Right lobe of liver (tissue), 6 donors: ENCODE results near the gene PTTG1. TPM values are rescaled to one million over a fixed set of nuclear protein-coding genes. Genes with fewer than 3 reads are reported as not detected.

Source experiments
- ATAC-seq, 4 donors: fragments of 200-7000 bp; cut with Tn5 transposase; one replicate each; pipeline ENCODE4 v1.9.1; 2020; ENCODE audit warnings: mild to moderate bottlenecking in 4 of 4, moderate library complexity in 4 of 4
- DNase-seq, 3 donors: peaks; one replicate each; pipeline ENCODE4 v3.0.0-alpha.2; 2020
- H3K27ac ChIP-seq, 3 donors: fragments of 200-600 bp; one replicate each; pipeline ENCODE4 v1.8.0; 2022
- H3K27me3 ChIP-seq, 2 donors: fragments of 200-600 bp; one replicate each; pipeline ENCODE4 v1.8.0; 2022
- H3K36me3 ChIP-seq, 4 donors: fragments of 200-600 bp; sonication (generic) in 1 of 4; one replicate each; pipeline versions ENCODE4 v1.5.1 to v1.8.0; 2017 to 2022; ENCODE audit warnings: control low read depth in 1 of 4
- H3K4me1 ChIP-seq, 4 donors: fragments of 200-600 bp; sonication (generic) in 1 of 4; one replicate each; pipeline versions ENCODE4 v1.5.1 to v1.8.0; 2017 to 2022; ENCODE audit warnings: control low read depth in 1 of 4
- H3K4me3 ChIP-seq, 3 donors: fragments of 200-600 bp; one replicate each; pipeline ENCODE4 v1.8.0; 2022
- H3K9me3 ChIP-seq, 4 donors: fragments of 200-600 bp; sonication (generic) in 1 of 4; one replicate each; pipeline versions ENCODE4 v1.5.1 to v1.8.0; 2017 to 2022; ENCODE audit warnings: control low read depth in 1 of 4
- CTCF ChIP-seq, 4 donors: fragments of 200-600 bp in 3 of 4; fragments of 450-650 bp in 1 of 4; IDR thresholded peaks; one replicate each; pipeline versions ENCODE4 v1.5.1 to v1.8.0; 2016 to 2022; ENCODE audit warnings: antibody characterized with exemption in 4 of 4, mild to moderate bottlenecking in 2 of 4
- POLR2A ChIP-seq: fragments of 450-650 bp; IDR thresholded peaks from one replicate; pipeline ENCODE4 v1.6.1; 2017; ENCODE audit warnings: antibody characterized with exemption, mild to moderate bottlenecking
- WGBS: methylation state at CpG from one replicate; pipeline ENCODE4 v1.1.6; 2018; ENCODE audit warnings: low coverage, low lambda C conversion rate; ENCODE audit not compliant: insufficient coverage; ENCODE audit errors: missing lambda C conversion rate; 5-methylcytosine and 5-hydroxymethylcytosine counted together
- intact Hi-C, 2 donors: fragments of 100-400 bp; cut with DNase I; formaldehyde crosslinking; loops; one replicate each; pipeline versions ENCODE4 v1.11.2 to v1.14.1; 2022
- total RNA-seq, 6 experiments: library from RNA; depleted of rRNA in 2 of 6; stranded (reverse); fragments of >200 nt in 2 of 6; fragmentation: NEBNext Ultra II Directional in 3 of 6; extraction: Animal tissue kit (Norgen Biotek cat#: 25700) in 3 of 6; gene quantifications; one replicate each; pipeline versions ENCODE4 v1.1.0 to v1.2.4, GENCODE V29; 2016 to 2023
- donor health status: DM: no; HTN: yes; CAD: no.
- donor health status: DM: no; HTN: no; CAD: no.
- donor health status: DM: no; HTN: no; CAD: no.
- donor health status: DM: no; HTN: yes; CAD: no.
- donor health status: DM: no; HTN: yes; CAD: no.

PTTG1 gene
- total RNA-seq, 6 experiments from 2014 or later, result 0.51 to 5.9 (median 2.6) TPM

- H3K4me1 ChIP-seq, result peaks cover 0 to 6% (median 2%) of the 10 kb centered on the region in 4 donors
- H3K27me3 ChIP-seq, result no peaks in the 10 kb centered on the region
- no peak overlapping the region for H3K4me3 ChIP-seq
- DNase-seq, result no peak
- H3K36me3 ChIP-seq, result no peaks in the 10 kb centered on the region
- no peak for ATAC-seq
- no peak overlapping the region for H3K27ac ChIP-seq
- no peak for TF ChIP-seq POLR2A
- no peak for TF ChIP-seq CTCF (IDR thresholded peaks at IDR 0.05)
- no peaks in the 10 kb centered on the region for H3K9me3 ChIP-seq
- intact Hi-C loops, result no loop called here
Measured at GRCh38 chr5:160437271-160437670, 15.6 kb downstream of the PTTG1 start.

GRCh38 chr5:160438316-160439204, 16.9 kb downstream of the PTTG1 start:
- Histone ChIP-seq H3K36me3 (no peaks in the 10 kb centered on the region), H3K9me3 (no peaks in the 10 kb centered on the region), H3K4me3 (peak overlapping the region; percentile 33 to 43 (median 33)), H3K27ac (no peak overlapping the region), H3K27me3 (no peaks in the 10 kb centered on the region), H3K4me1 (peaks cover 0 to 6% (median 2%) of the 10 kb centered on the region in 4 donors)
- DNase-seq (no peak), ATAC-seq (peak; percentile 71 to 85 (median 78))
- WGBS, result 3% methylated on average over 18 of the region's 18 CpGs
- intact Hi-C loops, result no loop called here
- TF ChIP-seq CTCF (IDR thresholded peaks at IDR 0.05) (peak; percentile 55 to 73 (median 70)), POLR2A (no peak)

GRCh38 chr5:160439205-160439600, 17.5 kb downstream of the PTTG1 start:
- DNase-seq (peak; percentile 84 to 85 (median 84)), ATAC-seq (peak; percentile 95 to 97 (median 96))
- H3K36me3 ChIP-seq, result no peaks in the 10 kb centered on the region
- TF ChIP-seq CTCF (IDR thresholded peaks at IDR 0.05) (peak; percentile 77 to 95 (median 95)), POLR2A (no peak)
- H3K27me3 ChIP-seq, result no peaks in the 10 kb centered on the region
- intact Hi-C loops, result no loop called here
- peak overlapping the region; percentile 33 to 43 (median 33) for H3K4me3 ChIP-seq
- WGBS, result 0% methylated on average over 11 of the region's 11 CpGs
- H3K9me3 ChIP-seq, result no peaks in the 10 kb centered on the region
- H3K27ac ChIP-seq, result no peak overlapping the region
- H3K4me1 ChIP-seq, result peaks cover 0 to 6% (median 2%) of the 10 kb centered on the region in 4 donors

GRCh38 chr5:160441311-160441781, 19.7 kb downstream of the PTTG1 start:
- H3K36me3 ChIP-seq, result no peaks in the 10 kb centered on the region
- H3K9me3 ChIP-seq, result no peaks in the 10 kb centered on the region
- intact Hi-C loops, result no loop called here
- H3K27me3 ChIP-seq, result no peaks in the 10 kb centered on the region
- no peak for DNase-seq
- H3K4me1 ChIP-seq, result peaks cover 0 to 6% (median 2%) of the 10 kb centered on the region in 4 donors
- no peak for ATAC-seq
- H3K27ac ChIP-seq, result no peak overlapping the region
- no peak overlapping the region for H3K4me3 ChIP-seq
- 38% methylated on average over 1 of the region's 1 CpG for WGBS
- TF ChIP-seq POLR2A (no peak), CTCF (IDR thresholded peaks at IDR 0.05) (no peak)
